Activated T-cell treated with anti-CD3 and anti-CD28 coated beads for 4 hours (primary cell): ENCODE measurements around the gene IL4.
"Not testable (repeated sequence)": the region's sequence is repeated elsewhere in the genome, so short reads cannot be mapped to it uniquely, and the experiment has no call there.

ENCODE experiments used
- DNase-seq: peaks from one replicate; pipeline ENCODE4 v3.0.0-alpha.2; 2020

The IL4 gene

GRCh38 chr5:132673939-132674630 is at the start of gene IL4:
Gene IL4 (plus strand): TSS chr5:132673989. CDS start chr5:132674051, 62 bp downstream.
- DNase-seq: no peak

- DNase-seq: no peak
These were observed 46.3 kb upstream of the IL4 start for GRCh38 chr5:132627470-132627869.

GRCh38 chr5:132628814-132629213 is 45.0 kb upstream of the IL4 start:
- no peak for DNase-seq

GRCh38 chr5:132629230-132629944 is 44.4 kb upstream of the IL4 start:
- no peak for DNase-seq

- DNase-seq: not testable (repeated sequence)
These were observed 40.2 kb upstream of the IL4 start for GRCh38 chr5:132633587-132633986.

GRCh38 chr5:132635873-132636272 is 37.9 kb upstream of the IL4 start:
- DNase-seq: no peak

GRCh38 chr5:132637241-132637640 is 36.5 kb upstream of the IL4 start:
- no peak for DNase-seq

- no peak for DNase-seq
These were observed 34.1 kb upstream of the IL4 start for GRCh38 chr5:132639706-132640130.

- no peak for DNase-seq
These were observed 33.2 kb upstream of the IL4 start for GRCh38 chr5:132640613-132641012.

GRCh38 chr5:132641241-132641723 is 32.5 kb upstream of the IL4 start:
- DNase-seq: no peak

- no peak for DNase-seq
These were observed 31.9 kb upstream of the IL4 start for GRCh38 chr5:132641841-132642240.

GRCh38 chr5:132644177-132644576 is 29.6 kb upstream of the IL4 start:
- DNase-seq: no peak

- no peak for DNase-seq
These were observed 27.1 kb upstream of the IL4 start for GRCh38 chr5:132646583-132647266.

- DNase-seq: no peak
These were observed 26.3 kb upstream of the IL4 start for GRCh38 chr5:132647473-132647872.

GRCh38 chr5:132648355-132648754 is 25.4 kb upstream of the IL4 start:
- DNase-seq: no peak

- DNase-seq: no peak
These were observed 21.8 kb upstream of the IL4 start for GRCh38 chr5:132651838-132652469.

- no peak for DNase-seq
These were observed 20.1 kb upstream of the IL4 start for GRCh38 chr5:132653716-132654115.

- DNase-seq: peak; percentile 29
These were observed 17.7 kb upstream of the IL4 start for GRCh38 chr5:132655821-132656773.

- DNase-seq: no peak
These were observed 16.9 kb upstream of the IL4 start for GRCh38 chr5:132656774-132657355.

GRCh38 chr5:132657676-132658380 is 16.0 kb upstream of the IL4 start, which contains the start of gene IL13:
Gene IL13 (plus strand): TSS chr5:132658173. CDS start chr5:132658187, 14 bp downstream.
- no peak for DNase-seq
